Immature natural killer cell (primary cell): ENCODE results near the gene IGSF9. TPM values are rescaled to one million over a fixed set of nuclear protein-coding genes. Genes with fewer than 3 reads are reported as not detected.

Experiments used
- DNase-seq, 3 donors: peaks; one replicate each; pipeline ENCODE4 v3.0.0; 2022; ENCODE audit warnings: mixed read lengths in 1 of 3
- H3K27ac Mint-ChIP-seq, 6 donors: one replicate each; pipeline ENCODE4 v1.8.0; 2020; ENCODE audit warnings: mixed read lengths in 6 of 6, mild to moderate bottlenecking in 5 of 6, inconsistent platforms in 4 of 6, moderate library complexity in 3 of 6
- H3K27me3 Mint-ChIP-seq, 3 donors: one replicate each; pipeline ENCODE4 v1.8.0; 2020 to 2021; ENCODE audit warnings: low read depth in 3 of 3, mild to moderate bottlenecking in 3 of 3, mixed read lengths in 3 of 3, moderate library complexity in 3 of 3, inconsistent platforms in 1 of 3
- H3K36me3 Mint-ChIP-seq, 3 donors: one replicate each; pipeline ENCODE4 v1.8.0; 2020; ENCODE audit warnings: mixed read lengths in 3 of 3, inconsistent platforms in 2 of 3, mild to moderate bottlenecking in 2 of 3
- H3K4me1 Mint-ChIP-seq, 2 donors: one replicate each; pipeline ENCODE4 v1.8.0; 2020; ENCODE audit warnings: inconsistent platforms in 2 of 2, mild to moderate bottlenecking in 2 of 2, mixed read lengths in 2 of 2, moderate library complexity in 1 of 2
- H3K4me3 Mint-ChIP-seq, 5 donors: one replicate each; pipeline ENCODE4 v1.8.0; 2020; ENCODE audit warnings: mild to moderate bottlenecking in 5 of 5, mixed read lengths in 5 of 5, inconsistent platforms in 3 of 5, moderate library complexity in 3 of 5
- H3K9me3 Mint-ChIP-seq, 6 donors: one replicate each; pipeline ENCODE4 v1.8.0; 2020; ENCODE audit warnings: mild to moderate bottlenecking in 6 of 6, mixed read lengths in 6 of 6, inconsistent platforms in 4 of 6, moderate library complexity in 3 of 6
- polyA plus RNA-seq, 3 donors: library from polyadenylated mRNA; unstranded; fragments of 300-500 nt; fragmentation: Illumina TruSeq; gene quantifications; one replicate each; pipeline ENCODE4 v1.2.3, GENCODE V29; 2021

The IGSF9 gene
- polyA plus RNA-seq, 3 donors from 2014 or later = not detected

DNA sequence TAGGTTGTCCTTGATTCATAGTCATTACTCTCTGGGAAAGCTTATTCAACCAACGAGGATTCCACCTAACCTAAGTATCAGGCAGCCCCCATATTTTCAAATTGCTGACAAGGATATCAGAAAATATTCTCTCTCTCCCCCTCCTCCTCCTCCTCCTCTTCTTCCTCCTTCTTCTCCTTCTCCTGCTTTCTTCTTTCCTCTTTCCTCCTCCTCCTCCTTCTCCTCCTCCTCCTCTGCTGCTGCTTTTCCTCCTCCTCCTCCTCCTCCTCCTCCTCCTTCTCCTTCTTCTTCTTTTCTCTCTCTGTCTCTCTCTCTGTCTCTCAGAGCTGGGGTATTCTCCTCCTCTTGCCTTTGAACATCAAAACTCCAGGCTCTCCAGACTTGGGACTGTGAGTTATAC lies 2.5 kb upstream of the IGSF9 start:
- Mint-ChIP-seq H3K27me3 (peaks cover 6 to 26% (median 10%) of the 10 kb centered on the region in 3 donors), H3K36me3 (no peaks in the 10 kb centered on the region), H3K4me3 (no peak overlapping the region), H3K9me3 (no peaks in the 10 kb centered on the region), H3K27ac (no peak overlapping the region), H3K4me1 (peaks cover 10 to 11% of the 10 kb centered on the region in 2 donors)
- DNase-seq = no peak

DNA sequence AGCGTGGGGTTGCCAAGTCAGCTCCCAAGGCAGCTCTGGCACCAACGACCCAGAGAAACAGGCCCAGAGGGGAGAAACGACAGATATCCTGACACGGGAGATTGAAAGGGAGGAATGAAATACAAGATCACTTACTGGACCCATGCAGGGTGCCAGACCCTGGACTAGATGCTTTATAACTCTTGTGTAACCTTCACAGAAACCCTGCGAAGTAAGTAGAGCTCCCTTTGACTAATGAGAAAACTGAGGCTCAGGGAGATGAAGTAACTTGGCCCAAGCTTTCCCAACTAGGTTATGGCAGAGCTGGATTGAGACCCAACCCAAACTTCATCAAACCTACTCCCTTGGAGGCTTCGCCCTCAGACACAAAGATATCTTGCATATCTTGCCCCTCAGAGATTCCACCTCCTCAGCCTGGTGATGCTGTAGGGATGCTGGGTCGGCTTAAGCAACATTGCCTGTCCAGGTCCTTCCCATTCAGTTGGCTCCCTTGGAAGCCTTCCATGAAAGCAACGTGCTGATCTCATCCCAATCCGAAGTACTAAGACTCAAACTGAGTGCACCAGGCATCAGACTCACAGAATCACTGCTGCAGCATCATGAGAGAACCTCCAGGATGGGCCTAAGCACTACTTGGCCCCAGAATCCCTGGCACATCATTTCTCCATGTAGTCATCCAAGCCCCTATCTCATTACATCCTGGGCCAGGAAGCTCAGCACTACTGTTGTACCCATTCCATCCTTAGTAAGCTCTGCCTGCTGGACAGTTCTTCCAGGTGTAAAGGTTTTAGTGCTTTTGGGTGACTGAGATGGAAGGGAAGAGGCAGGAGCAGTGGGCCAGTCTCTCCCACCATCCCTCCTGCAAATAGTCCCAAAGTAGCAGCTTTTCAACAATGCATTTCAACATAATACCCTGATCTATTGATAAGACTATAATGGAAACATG lies 1.1 kb upstream of the IGSF9 start:
- Mint-ChIP-seq H3K27ac (no peak overlapping the region), H3K27me3 (peaks cover 8 to 32% (median 10%) of the 10 kb centered on the region in 3 donors), H3K4me3 (peak overlapping the region; percentile 18 to 55 (median 39)), H3K4me1 (peaks cover 10 to 11% of the 10 kb centered on the region in 2 donors), H3K36me3 (no peaks in the 10 kb centered on the region), H3K9me3 (no peaks in the 10 kb centered on the region)
- DNase-seq = no peak

DNA sequence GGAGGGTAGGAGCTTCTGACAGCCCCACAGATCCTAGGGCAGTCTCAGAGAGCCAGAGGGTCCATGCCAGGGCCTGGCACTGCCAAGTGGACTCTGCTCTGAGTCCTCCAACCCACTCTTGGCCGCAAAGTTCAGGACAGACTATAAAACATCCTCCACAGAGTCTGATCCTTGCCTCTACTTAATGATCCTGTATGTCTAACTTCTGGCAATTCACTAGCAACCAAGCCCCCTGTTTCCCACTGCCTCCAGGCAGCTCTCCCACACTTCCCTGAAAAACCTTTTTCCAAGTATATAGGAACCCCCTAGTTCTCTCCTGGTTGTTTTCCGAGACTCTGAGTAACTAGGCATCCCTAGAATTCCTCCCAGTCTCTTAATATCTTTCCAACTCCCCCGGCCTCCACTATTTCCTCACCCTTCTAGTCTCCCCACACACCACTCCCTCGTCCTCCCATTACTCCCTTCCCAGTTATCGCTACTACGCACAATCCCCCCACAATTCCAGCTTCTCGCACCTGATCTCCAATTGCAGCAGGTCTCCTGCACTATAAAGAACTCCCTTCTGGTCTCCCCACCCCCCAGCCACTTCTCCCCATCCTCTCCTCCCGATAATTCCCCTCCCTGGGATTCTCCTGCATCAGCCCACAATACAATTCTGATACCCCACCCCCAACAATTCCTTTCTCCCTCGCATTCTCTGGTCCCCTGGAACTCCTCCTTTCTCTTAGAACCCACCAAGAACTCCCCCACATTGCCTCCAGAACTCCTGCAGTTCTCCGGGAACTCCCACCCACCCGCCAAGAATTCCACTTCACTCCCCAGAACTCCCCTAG lies 574 bp downstream of the IGSF9 start:
- Mint-ChIP-seq H3K4me1 (peaks cover 10 to 11% of the 10 kb centered on the region in 2 donors), H3K4me3 (peak overlapping the region; percentile 40 to 66 (median 57)), H3K9me3 (no peaks in the 10 kb centered on the region), H3K27me3 (peaks cover 8 to 24% (median 10%) of the 10 kb centered on the region in 3 donors), H3K27ac (peak overlapping the region in 1 of 6 donors; percentile 45), H3K36me3 (no peaks in the 10 kb centered on the region)
- DNase-seq = no peak

DNA sequence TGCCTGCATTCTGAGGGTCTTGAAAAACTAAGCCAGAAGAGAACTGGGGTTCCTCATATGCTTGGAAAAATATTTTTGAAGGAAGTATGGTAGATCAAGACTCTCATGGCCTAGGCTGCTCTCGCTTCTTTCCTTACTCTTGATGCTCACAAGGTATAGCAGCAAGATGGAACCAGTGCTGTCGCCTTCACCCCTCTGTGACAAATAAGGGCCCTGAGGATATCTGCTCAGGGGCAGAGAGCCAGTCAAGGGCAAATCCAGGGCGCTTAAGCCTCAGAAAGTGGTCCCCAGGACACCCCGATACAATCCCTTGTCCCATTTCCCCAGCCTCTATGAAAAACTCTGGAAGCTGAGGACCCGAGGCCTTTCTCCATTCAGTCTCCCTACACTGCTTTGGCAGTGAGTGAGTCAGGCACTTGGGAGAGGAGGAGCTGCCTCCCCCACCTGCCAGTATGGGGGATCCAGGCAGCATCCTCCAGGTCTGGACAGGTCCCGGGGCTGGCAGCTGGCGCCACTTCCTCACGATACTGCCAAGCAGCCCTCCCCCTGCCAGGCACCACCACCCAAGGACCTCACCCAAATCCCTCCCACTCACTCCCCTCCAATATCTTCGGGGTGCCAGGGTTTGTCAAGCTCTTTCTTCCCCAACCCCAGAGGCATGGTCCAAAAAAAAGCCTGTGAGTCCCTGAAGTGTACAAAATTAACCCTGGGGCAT lies 1.3 kb downstream of the IGSF9 start:
- H3K9me3 Mint-ChIP-seq = no peaks in the 10 kb centered on the region
- no peak for DNase-seq
- H3K27ac Mint-ChIP-seq = no peak overlapping the region
- no peak overlapping the region for H3K4me3 Mint-ChIP-seq
- H3K36me3 Mint-ChIP-seq = no peaks in the 10 kb centered on the region
- peaks cover 10 to 24% (median 11%) of the 10 kb centered on the region in 3 donors for H3K27me3 Mint-ChIP-seq
- H3K4me1 Mint-ChIP-seq = peaks cover 10 to 11% of the 10 kb centered on the region in 2 donors

DNA sequence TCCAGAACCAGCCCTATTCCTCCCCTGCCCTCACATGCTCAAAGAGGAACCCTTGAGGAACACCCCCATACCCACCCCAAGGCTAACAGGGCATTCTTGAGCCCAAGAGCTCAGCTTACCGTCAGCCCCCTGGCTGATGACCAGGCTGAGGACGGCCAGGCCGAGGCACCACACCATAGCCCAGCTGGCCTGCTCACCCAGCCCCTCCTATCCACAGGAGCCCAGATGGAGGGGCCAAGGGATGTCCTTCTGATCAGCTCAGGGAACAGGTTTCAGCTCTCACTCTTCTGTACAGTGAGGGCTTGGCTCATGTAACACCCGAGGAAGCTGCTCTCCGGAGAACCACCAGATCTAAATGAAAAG lies 2.2 kb downstream of the IGSF9 start:
- Mint-ChIP-seq H3K9me3 (no peaks in the 10 kb centered on the region), H3K27ac (no peak overlapping the region), H3K4me3 (no peak overlapping the region), H3K36me3 (no peaks in the 10 kb centered on the region), H3K27me3 (peaks cover 10 to 27% (median 13%) of the 10 kb centered on the region in 3 donors), H3K4me1 (peaks cover 10 to 11% of the 10 kb centered on the region in 2 donors)
- no peak for DNase-seq

DNA sequence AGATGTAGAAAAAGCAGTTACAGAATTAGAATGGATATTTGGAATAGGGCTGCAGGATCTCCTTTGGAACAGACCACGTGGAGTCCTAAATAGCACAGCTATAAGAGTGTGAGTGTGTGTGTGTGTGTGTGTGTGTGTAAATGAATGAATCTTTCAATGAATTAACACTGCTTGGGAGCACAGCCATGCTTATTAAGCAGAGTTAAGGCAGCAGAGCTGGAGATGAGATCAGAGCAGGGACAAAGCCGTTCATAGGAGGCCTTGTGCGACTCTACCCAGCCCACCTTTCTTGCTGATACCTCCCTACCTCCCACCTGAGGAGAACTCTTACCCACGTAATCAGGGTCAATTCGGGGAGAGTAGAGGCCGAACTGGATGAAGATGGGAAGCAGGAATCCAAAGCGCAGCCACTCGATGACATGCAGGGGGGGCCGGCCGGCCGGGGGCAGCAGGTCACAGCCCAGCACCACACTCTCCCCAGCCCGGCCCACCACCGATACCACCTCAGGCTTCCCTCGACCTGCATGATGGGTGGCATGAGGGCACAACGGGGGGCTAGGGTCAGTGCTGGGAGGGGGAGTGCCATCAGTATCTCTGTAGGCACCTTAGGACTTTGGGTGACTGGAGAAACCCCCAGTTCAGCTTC lies 2.7 kb downstream of the IGSF9 start:
- Mint-ChIP-seq H3K4me3 (no peak overlapping the region), H3K9me3 (no peaks in the 10 kb centered on the region), H3K27me3 (peaks cover 10 to 29% (median 16%) of the 10 kb centered on the region in 3 donors), H3K27ac (no peak overlapping the region), H3K36me3 (no peaks in the 10 kb centered on the region), H3K4me1 (peaks cover 10 to 11% of the 10 kb centered on the region in 2 donors)
- DNase-seq = no peak

DNA sequence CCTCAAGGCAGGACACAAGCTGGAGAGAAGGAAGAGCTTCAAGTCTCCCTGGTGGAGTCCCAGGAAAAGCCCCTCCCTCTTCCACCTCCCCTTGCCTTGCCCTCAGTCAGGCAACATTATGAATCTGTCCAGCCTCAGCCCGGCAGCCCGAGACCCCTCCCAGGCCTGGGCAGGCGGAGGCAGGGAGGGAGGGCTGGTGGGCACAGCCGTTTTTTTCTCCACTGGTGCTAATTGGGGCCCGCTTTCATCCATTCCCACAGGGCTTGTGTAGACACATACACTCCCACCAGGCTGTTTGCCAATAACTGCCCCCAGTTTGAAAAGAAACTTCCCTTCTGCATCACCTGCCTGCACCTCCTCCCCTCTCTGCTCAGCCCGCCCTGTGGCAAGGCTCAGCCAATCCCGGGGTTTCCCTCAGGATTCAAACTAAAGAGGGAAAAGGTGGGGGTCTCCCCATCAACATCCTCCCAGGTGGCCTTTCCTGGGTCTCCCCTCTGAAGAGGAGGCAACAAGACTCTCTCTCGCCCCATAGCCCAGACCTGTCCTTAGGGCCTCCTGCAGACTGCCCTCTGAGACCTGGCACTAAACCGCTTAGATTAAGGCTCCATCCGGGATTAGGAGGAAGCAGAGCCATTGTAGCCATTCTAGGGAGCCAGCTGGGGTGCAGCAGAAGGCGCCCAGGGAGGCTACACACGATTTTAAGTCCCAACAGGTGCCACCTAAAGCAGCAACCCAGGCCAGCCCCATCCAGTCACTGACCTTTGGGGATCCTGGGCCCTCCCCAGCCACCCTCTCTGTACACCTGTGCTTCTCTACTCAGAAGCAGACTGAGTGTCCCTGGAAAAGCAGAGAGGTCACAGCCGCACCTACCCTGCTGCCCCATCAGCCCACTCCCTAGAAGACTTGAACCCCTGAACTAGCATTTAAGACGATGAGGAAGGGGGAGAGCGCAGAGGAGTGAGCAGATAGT lies 3.5 kb downstream of the IGSF9 start:
- peaks cover 10 to 11% of the 10 kb centered on the region in 2 donors for H3K4me1 Mint-ChIP-seq
- DNase-seq = no peak
- peaks cover 10 to 28% (median 16%) of the 10 kb centered on the region in 3 donors for H3K27me3 Mint-ChIP-seq
- no peak overlapping the region for H3K4me3 Mint-ChIP-seq
- H3K9me3 Mint-ChIP-seq = no peaks in the 10 kb centered on the region
- no peak overlapping the region for H3K27ac Mint-ChIP-seq
- H3K36me3 Mint-ChIP-seq = no peaks in the 10 kb centered on the region

DNA sequence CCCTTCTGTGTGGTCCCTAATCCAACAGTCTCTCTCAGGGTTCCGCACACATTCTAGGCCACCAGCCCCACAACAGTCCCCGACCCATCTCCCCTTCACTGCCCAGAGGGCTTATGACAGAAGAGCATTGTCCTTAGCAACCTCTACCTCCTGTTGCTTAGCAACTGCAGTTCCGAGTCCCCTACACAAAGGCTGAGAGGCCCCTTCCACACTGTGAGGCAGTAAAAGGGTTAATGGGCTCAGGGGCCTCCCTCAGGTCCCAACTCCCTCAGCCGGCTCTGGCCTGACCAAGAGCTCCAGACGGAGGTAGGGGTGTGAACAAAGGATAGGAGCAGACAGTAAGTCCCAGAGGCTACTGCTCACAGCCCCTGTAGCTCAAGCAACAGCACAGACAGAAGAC lies 4.3 kb downstream of the IGSF9 start:
- Mint-ChIP-seq H3K9me3 (no peaks in the 10 kb centered on the region), H3K27me3 (peaks cover 11 to 25% (median 16%) of the 10 kb centered on the region in 3 donors), H3K4me1 (peaks cover 11 to 13% of the 10 kb centered on the region in 2 donors), H3K27ac (no peak overlapping the region), H3K4me3 (no peak overlapping the region), H3K36me3 (no peaks in the 10 kb centered on the region)
- no peak for DNase-seq

DNA sequence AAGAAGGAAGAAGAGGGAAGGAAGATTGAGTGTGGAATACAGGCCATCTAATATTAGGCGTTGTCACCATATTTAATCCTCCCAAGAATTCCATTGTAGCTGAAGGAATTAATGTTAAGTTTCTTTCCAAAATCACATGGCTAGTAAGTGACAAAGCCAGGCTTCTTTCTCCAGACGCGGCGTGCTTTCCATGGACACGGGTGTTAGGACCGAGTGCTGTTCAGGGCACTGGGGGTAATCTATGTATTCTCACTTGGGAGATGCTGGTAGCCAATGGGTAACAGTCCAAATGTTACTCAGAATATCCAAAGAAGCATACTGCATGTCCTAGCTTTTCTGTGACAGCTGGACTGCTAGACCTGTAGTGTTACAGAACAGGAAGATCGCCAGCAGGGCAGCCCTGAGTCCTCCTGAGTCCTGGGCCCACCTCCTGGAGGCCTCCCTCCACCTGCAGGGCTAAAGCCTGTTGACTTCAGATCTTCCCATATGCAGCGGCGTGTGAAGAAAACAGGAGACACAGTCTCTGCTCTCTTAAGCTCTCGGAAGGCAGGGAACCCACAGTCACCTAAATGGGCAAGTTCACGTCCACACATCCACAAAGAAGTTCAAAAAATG lies 5.3 kb downstream of the IGSF9 start:
- no peak overlapping the region for H3K4me3 Mint-ChIP-seq
- no peak overlapping the region for H3K27ac Mint-ChIP-seq
- H3K4me1 Mint-ChIP-seq = peaks cover 6 to 9% of the 10 kb centered on the region in 2 donors
- peaks cover 8 to 23% (median 16%) of the 10 kb centered on the region in 3 donors for H3K27me3 Mint-ChIP-seq
- H3K36me3 Mint-ChIP-seq = no peaks in the 10 kb centered on the region
- H3K9me3 Mint-ChIP-seq = no peaks in the 10 kb centered on the region
- DNase-seq = no peak

DNA sequence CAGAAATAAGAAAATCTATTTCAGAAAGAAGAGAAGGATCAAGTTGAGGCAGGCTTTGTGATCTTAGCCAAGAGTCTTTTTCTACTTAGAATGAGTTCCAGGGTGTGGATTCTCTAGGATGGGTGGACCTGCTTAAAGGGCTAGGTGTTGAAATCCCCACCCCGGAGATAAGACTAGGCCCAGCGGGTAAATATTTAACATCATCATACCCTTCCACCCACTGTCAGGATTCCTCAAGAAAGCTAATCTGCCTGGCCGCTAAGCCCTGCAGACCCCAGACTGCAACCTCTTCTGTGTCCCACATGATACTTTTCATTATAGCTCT lies 5.8 kb downstream of the IGSF9 start:
- H3K9me3 Mint-ChIP-seq = no peaks in the 10 kb centered on the region
- no peak for DNase-seq
- H3K4me1 Mint-ChIP-seq = peaks cover 1 to 5% of the 10 kb centered on the region in 2 donors
- no peak overlapping the region for H3K4me3 Mint-ChIP-seq
- no peaks in the 10 kb centered on the region for H3K36me3 Mint-ChIP-seq
- peaks cover 9 to 19% (median 14%) of the 10 kb centered on the region in 3 donors for H3K27me3 Mint-ChIP-seq
- H3K27ac Mint-ChIP-seq = no peak overlapping the region

DNA sequence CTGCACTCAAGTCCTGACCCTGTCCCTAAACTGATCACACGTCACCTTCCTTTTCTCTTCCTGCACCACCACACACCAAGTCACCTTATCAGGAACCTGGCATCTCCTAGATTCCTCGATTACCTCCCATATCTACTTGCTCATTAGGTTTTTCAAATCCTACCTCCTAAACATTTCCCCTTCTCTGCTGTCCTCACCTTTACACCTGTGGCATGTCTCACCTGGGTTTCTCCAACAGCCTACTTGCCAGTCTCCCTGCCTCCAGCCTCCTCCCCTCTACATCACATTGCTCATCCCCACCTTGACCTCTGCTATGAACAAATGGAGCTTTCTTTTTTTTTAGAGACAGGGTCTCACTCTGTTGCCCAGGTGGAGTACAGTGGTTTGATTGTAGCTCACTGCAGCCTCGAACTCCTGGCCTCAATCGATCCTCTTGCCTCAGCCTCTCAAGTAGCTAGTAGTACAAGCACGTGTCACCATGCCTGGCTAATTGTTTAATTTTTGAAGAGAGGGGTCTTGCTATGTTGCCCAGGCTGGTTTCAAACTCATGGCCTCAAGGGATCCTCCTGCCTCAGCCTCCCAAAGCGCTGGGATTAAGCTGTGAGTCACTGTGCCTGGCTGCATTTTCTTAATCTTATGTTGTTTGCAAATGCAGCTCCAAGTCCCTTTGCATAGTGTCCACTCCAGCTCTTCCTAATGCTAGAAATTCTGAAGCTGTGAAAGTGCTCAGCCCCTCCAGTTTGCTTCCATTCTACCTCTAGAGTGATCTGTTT lies 6.3 kb downstream of the IGSF9 start:
- no peaks in the 10 kb centered on the region for H3K36me3 Mint-ChIP-seq
- H3K4me3 Mint-ChIP-seq = no peak overlapping the region
- DNase-seq = no peak
- H3K27me3 Mint-ChIP-seq = peaks cover 6 to 14% (median 10%) of the 10 kb centered on the region in 3 donors
- H3K4me1 Mint-ChIP-seq = peaks cover 0 to 4% of the 10 kb centered on the region in 2 donors
- H3K27ac Mint-ChIP-seq = peak overlapping the region in 1 of 6 donors; percentile 6
- H3K9me3 Mint-ChIP-seq = no peaks in the 10 kb centered on the region
